Left lung (tissue), 10 donors: ENCODE results near the gene TOR1AIP2. TPM values are rescaled to one million over a fixed set of nuclear protein-coding genes. Genes with fewer than 3 reads are reported as not detected.
A peak's percentile ranks its signal among the peaks of the same experiment; 100 is the strongest.

Experiments
- ATAC-seq: fragments of 200-7000 bp; cut with Tn5 transposase; one replicate; pipeline ENCODE4 v1.9.1; 2020; ENCODE audit warnings: moderate library complexity
- DNase-seq, 4 donors: peaks; one replicate each; pipeline ENCODE4 v3.0.0-alpha.2; 2013 to 2020
- H3K27ac ChIP-seq, 2 donors: fragments of 200-600 bp; sonication (generic) in 1 of 2; one replicate each; pipeline versions ENCODE4 v1.5.0 to v1.8.0; 2020 to 2021
- H3K27me3 ChIP-seq, 2 donors: fragments of 200-600 bp; sonication (generic) in 1 of 2; one replicate each; pipeline versions ENCODE4 v1.5.0 to v1.8.0; 2020 to 2021
- H3K36me3 ChIP-seq, 2 donors: fragments of 200-600 bp; sonication (generic) in 1 of 2; one replicate each; pipeline versions ENCODE4 v1.5.0 to v1.8.0; 2020 to 2021
- H3K4me1 ChIP-seq, 2 donors: fragments of 200-600 bp; one replicate each; pipeline ENCODE4 v1.8.0; 2021
- H3K4me3 ChIP-seq, 2 donors: fragments of 200-600 bp; sonication (generic) in 1 of 2; one replicate each; pipeline versions ENCODE4 v1.5.0 to v1.8.0; 2020 to 2021; ENCODE audit warnings: mild to moderate bottlenecking in 1 of 2
- H3K9me3 ChIP-seq, 2 donors: fragments of 200-600 bp; sonication (generic) in 1 of 2; one replicate each; pipeline versions ENCODE4 v1.5.0 to v1.8.0; 2020 to 2021
- intact Hi-C, 2 donors: fragments of 100-400 bp; cut with DNase I; formaldehyde crosslinking; loops; one replicate each; pipeline versions ENCODE4 v1.11.2 to v1.14.2; 2022
- polyA plus RNA-seq, 6 donors: library from polyadenylated mRNA; unstranded; fragments of 120-200 nt; gene quantifications; one replicate each; pipeline ENCODE4 v1.2.1, GENCODE V29; 2013; ENCODE audit not compliant: insufficient read length in 6 of 6
- total RNA-seq, 2 donors: library from RNA; stranded (reverse); fragmentation: NEBNext Ultra II Directional; extraction: Animal tissue kit (Norgen Biotek cat#: 25700); gene quantifications; one replicate each; pipeline ENCODE4 v1.2.1, GENCODE V29; 2021
- TF ChIP-seq, protein P1 (sequence below), 2 donors: fragments of 200-600 bp; sonication (generic) in 1 of 2; IDR thresholded peaks; one replicate each; pipeline versions ENCODE4 v1.5.0 to v1.8.0; 2021; ENCODE audit warnings: antibody characterized with exemption in 2 of 2
- donor health status: DM: no; HTN: yes; CAD: no.
- donor health status: DM: no; HTN: no; CAD: no.

Gene TOR1AIP2
- total and polyA plus RNA-seq, 8 donors: 34.8 to 109 (median 38.6) TPM

DNA sequence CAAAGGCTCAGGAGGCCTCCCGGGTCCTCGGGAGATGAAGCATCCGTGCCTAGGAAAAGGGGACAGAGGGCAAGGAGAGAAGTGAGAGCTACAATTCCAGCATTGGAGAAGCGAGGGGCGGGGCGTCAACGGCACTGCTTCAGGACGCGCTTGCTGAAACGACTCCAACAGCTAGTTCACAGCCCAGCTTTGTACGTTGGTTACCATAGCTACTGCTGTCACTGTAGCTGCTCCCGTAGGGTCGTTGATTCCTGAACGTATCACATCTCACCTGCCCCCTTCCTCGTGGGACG lies 63.1 kb downstream of the TOR1AIP2 start:
- no peak overlapping the region for H3K27ac ChIP-seq
- peaks cover 0 to 30% of the 10 kb centered on the region in 2 donors for H3K27me3 ChIP-seq
- DNase-seq (peak in 1 of 4 donors; percentile 53), ATAC-seq (peak; percentile 58)
- H3K9me3 ChIP-seq: no peaks in the 10 kb centered on the region
- TF ChIP-seq, protein P1, sequence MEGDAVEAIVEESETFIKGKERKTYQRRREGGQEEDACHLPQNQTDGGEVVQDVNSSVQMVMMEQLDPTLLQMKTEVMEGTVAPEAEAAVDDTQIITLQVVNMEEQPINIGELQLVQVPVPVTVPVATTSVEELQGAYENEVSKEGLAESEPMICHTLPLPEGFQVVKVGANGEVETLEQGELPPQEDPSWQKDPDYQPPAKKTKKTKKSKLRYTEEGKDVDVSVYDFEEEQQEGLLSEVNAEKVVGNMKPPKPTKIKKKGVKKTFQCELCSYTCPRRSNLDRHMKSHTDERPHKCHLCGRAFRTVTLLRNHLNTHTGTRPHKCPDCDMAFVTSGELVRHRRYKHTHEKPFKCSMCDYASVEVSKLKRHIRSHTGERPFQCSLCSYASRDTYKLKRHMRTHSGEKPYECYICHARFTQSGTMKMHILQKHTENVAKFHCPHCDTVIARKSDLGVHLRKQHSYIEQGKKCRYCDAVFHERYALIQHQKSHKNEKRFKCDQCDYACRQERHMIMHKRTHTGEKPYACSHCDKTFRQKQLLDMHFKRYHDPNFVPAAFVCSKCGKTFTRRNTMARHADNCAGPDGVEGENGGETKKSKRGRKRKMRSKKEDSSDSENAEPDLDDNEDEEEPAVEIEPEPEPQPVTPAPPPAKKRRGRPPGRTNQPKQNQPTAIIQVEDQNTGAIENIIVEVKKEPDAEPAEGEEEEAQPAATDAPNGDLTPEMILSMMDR (IDR thresholded peaks at IDR 0.05): no peak
- H3K4me1 ChIP-seq: peaks cover 11 to 21% of the 10 kb centered on the region in 2 donors
- H3K4me3 ChIP-seq: peak overlapping the region in 1 of 2 donors; percentile 34
- no peaks in the 10 kb centered on the region for H3K36me3 ChIP-seq
- intact Hi-C loops: loop anchor here (5.0 kb wide), 1 partner anchor 107 kb away; no protein-coding TSS in a partner anchor

DNA sequence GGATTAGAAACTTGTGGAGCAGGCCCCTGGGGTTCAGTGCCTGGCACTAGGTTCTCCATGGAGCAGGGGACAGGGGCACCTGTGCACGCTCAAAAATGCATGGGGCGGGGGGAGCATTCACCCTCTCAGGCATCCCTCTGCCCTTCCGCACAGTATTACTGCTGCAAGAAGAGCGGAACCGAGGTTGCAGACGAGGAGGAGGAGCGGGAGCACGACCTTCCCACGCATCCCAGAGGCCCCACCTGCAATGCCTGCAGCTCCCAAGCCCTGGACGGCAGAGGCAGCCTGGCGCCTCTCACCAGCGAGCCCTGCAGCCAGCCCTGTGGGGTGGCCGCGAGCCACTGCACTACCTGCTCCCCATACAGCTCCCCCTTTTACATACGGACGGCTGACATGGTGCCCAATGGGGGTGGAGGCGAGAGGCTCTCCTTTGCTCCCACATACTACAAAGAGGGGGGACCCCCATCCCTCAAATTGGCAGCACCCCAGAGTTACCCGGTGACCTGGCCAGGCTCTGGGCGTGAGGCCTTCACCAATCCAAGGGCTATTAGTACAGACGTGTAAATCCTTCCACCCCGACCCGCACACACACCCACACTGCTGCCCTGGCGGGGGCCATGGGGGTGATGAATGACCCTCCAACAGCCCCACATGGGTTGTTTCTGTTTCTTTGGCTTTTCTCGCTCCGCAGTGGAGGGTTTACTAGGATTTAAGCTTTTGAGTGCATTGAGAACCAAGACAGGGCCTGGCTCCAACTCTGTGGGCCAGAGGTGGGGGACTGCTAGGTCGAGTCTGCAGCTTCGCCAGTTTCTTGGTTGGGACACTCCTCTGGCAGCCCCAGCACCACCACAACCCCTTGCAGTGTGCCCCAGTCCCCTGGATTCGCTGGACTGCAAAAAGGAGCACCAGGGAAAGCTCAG lies 63.7 kb downstream of the TOR1AIP2 start:
- Histone ChIP-seq H3K9me3 (no peaks in the 10 kb centered on the region), H3K4me1 (peaks cover 11 to 21% of the 10 kb centered on the region in 2 donors), H3K36me3 (no peaks in the 10 kb centered on the region), H3K27ac (no peak overlapping the region), H3K4me3 (peak overlapping the region in 1 of 2 donors; percentile 34), H3K27me3 (peaks cover 0 to 30% of the 10 kb centered on the region in 2 donors)
- TF ChIP-seq, protein P1 (IDR thresholded peaks at IDR 0.05): no peak
- DNase-seq (no peak), ATAC-seq (no peak)
- intact Hi-C loops: loop anchor here (5.0 kb wide), 1 partner anchor 107 kb away; no protein-coding TSS in a partner anchor

DNA sequence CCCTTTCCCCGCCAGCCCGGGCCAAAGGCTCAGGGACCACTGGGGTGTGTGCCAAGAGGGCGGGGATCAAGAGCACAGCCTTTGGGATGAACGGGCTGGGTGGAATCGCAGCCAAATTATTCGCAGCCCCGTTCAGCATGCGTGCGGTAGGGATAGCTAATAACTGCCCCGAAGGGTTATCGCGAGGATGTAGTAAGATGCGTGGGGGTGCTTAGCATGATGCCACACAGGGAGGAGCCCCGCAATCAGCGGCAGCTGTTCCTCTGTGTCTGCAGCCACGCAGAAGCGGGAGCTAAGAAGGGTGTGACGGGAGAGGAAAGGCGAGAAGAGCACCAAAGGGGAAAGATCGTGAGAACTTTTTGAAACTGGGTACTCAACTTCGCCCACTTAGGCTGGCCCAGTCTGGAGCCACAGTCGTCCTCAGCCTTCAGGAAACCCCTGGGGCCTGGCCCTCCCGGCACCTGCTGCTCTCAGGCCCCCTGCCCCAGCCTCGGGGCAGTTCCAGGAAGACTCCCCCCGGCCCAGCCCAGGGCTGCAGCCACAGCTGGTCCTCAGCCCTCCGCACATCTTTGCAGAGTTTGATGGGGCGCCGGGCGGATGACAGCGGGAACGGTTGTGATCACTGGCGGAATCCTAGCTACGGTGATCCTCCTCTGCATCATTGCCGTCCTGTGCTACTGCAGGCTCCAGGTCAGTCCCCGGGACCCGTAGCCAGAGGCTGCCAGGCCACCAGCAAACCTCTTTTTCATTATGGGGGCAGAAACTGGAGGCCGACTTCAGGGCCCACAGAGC lies 64.9 kb downstream of the TOR1AIP2 start:
- Histone ChIP-seq H3K4me3 (no peak overlapping the region), H3K27ac (no peak overlapping the region), H3K4me1 (peaks cover 11 to 21% of the 10 kb centered on the region in 2 donors), H3K9me3 (no peaks in the 10 kb centered on the region), H3K36me3 (no peaks in the 10 kb centered on the region), H3K27me3 (peaks cover 0 to 30% of the 10 kb centered on the region in 2 donors)
- TF ChIP-seq, protein P1 (IDR thresholded peaks at IDR 0.05): no peak
- intact Hi-C loops: loop anchor here (5.0 kb wide), 1 partner anchor 105 kb away; no protein-coding TSS in a partner anchor
- DNase-seq: peak in 1 of 4 donors; percentile 44
- ATAC-seq: no peak

DNA sequence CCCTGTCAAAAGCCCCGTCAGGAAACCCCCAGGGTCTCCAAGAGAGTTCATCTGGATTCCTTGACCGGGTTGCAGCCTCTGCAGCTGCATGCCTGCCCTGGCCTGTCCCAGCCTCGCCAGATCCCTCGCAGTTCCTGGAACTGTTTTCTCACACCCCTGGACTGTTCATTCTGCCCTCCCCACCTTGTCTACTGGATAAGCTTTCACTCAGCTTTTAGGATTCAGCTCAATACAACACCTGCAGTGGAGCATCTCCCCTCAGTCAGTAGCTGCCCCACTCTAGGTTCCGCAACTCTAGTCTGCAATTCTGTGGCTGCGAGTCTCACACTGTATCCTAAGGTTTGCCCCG lies 67.3 kb downstream of the TOR1AIP2 start:
- no peaks in the 10 kb centered on the region for H3K36me3 ChIP-seq
- H3K4me1 ChIP-seq: peaks cover 7 to 11% of the 10 kb centered on the region in 2 donors
- no peak overlapping the region for H3K27ac ChIP-seq
- no peaks in the 10 kb centered on the region for H3K9me3 ChIP-seq
- no peak for ATAC-seq
- TF ChIP-seq, protein P1 (IDR thresholded peaks at IDR 0.05): no peak
- H3K27me3 ChIP-seq: peaks cover 0 to 30% of the 10 kb centered on the region in 2 donors
- no peak for DNase-seq
- intact Hi-C loops: loop anchor here (5.0 kb wide), 1 partner anchor 103 kb away; no protein-coding TSS in a partner anchor
- no peak overlapping the region for H3K4me3 ChIP-seq
